Adipocyte (in vitro differentiated cells): ENCODE measurements around the gene B4GALNT1.

Experiments used
- DNase-seq: peaks from one replicate; pipeline ENCODE4 v3.0.0-alpha.2; 2015; ENCODE audit warnings: low read depth
- H3K27me3 ChIP-seq: replicated peaks from 2 replicates; pipeline ENCODE4 v1.7.0; 2013; ENCODE audit warnings: mild to moderate bottlenecking, low read length, moderate library complexity; ENCODE audit not compliant: control insufficient read depth, insufficient read depth
- H3K36me3 ChIP-seq: 2 replicates; pipeline ENCODE4 v1.7.0; 2013; ENCODE audit warnings: low read length, mild to moderate bottlenecking, moderate library complexity; ENCODE audit not compliant: control insufficient read depth, insufficient read depth, severe bottlenecking
- H3K4me1 ChIP-seq: 2 replicates; pipeline ENCODE4 v1.7.0; 2013; ENCODE audit warnings: mild to moderate bottlenecking, low read length, moderate library complexity; ENCODE audit not compliant: control insufficient read depth, insufficient read depth
- H3K4me3 ChIP-seq: 2 replicates; pipeline ENCODE4 v1.7.0; 2013; ENCODE audit warnings: mild to moderate bottlenecking, low read length, moderate library complexity
- H3K9ac ChIP-seq: 2 replicates; pipeline ENCODE4 v1.7.0; 2013; ENCODE audit warnings: mild to moderate bottlenecking, low read length, moderate library complexity
- H3K9me3 ChIP-seq: 2 replicates; pipeline ENCODE4 v1.7.0; 2013; ENCODE audit warnings: mild to moderate bottlenecking, low read length, moderate library complexity; ENCODE audit not compliant: control insufficient read depth

Gene B4GALNT1

GRCh38 chr12:57579011-57579410 lies 54.0 kb downstream of the B4GALNT1 start:
- Histone ChIP-seq H3K9me3 (no peaks in the 10 kb centered on the region), H3K36me3 (no peaks in the 10 kb centered on the region), H3K4me1 (no peaks in the 10 kb centered on the region), H3K9ac (no peak overlapping the region), H3K4me3 (no peak overlapping the region), H3K27me3 (peaks cover 56% of the 10 kb centered on the region)
- DNase-seq, result no peak

- H3K36me3 ChIP-seq, result no peaks in the 10 kb centered on the region
- no peaks in the 10 kb centered on the region for H3K9me3 ChIP-seq
- H3K27me3 ChIP-seq, result peaks cover 49% of the 10 kb centered on the region
- no peak overlapping the region for H3K9ac ChIP-seq
- no peak overlapping the region for H3K4me3 ChIP-seq
- no peaks in the 10 kb centered on the region for H3K4me1 ChIP-seq
- no peak for DNase-seq
Measured at GRCh38 chr12:57577981-57578758, 54.8 kb downstream of the B4GALNT1 start.

- no peak overlapping the region for H3K9ac ChIP-seq
- H3K9me3 ChIP-seq, result no peaks in the 10 kb centered on the region
- H3K4me1 ChIP-seq, result no peaks in the 10 kb centered on the region
- H3K36me3 ChIP-seq, result no peaks in the 10 kb centered on the region
- no peak for DNase-seq
- peaks cover 46% of the 10 kb centered on the region for H3K27me3 ChIP-seq
- H3K4me3 ChIP-seq, result no peak overlapping the region
Measured at GRCh38 chr12:57576613-57577160, 56.3 kb downstream of the B4GALNT1 start.
